ENCODE data around the gene LRIT2. TPM values are rescaled to one million over a fixed set of nuclear protein-coding genes. Genes with fewer than 3 reads are reported as not detected.

Gene LRIT2
- total RNA-seq, 2 donors from 2014 or later, result not detected

GRCh38 chr10:84193846-84194423, 31.4 kb downstream of the LRIT2 start:
- DNase-seq (ENCODE audit: low spot score), result no peak
- TF ChIP-seq, protein P1, sequence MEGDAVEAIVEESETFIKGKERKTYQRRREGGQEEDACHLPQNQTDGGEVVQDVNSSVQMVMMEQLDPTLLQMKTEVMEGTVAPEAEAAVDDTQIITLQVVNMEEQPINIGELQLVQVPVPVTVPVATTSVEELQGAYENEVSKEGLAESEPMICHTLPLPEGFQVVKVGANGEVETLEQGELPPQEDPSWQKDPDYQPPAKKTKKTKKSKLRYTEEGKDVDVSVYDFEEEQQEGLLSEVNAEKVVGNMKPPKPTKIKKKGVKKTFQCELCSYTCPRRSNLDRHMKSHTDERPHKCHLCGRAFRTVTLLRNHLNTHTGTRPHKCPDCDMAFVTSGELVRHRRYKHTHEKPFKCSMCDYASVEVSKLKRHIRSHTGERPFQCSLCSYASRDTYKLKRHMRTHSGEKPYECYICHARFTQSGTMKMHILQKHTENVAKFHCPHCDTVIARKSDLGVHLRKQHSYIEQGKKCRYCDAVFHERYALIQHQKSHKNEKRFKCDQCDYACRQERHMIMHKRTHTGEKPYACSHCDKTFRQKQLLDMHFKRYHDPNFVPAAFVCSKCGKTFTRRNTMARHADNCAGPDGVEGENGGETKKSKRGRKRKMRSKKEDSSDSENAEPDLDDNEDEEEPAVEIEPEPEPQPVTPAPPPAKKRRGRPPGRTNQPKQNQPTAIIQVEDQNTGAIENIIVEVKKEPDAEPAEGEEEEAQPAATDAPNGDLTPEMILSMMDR (IDR thresholded peaks at IDR 0.05), result no peak
- H3K4me3 ChIP-seq, result peak overlapping the region; percentile 13 to 56
- H3K4me1 ChIP-seq, result peaks cover 0 to 16% of the 10 kb centered on the region in 2 donors
- no peaks in the 10 kb centered on the region for H3K27me3 ChIP-seq
- no peak overlapping the region for H3K27ac ChIP-seq
- H3K36me3 ChIP-seq, result no peaks in the 10 kb centered on the region
- no peaks in the 10 kb centered on the region for H3K9me3 ChIP-seq

DNA sequence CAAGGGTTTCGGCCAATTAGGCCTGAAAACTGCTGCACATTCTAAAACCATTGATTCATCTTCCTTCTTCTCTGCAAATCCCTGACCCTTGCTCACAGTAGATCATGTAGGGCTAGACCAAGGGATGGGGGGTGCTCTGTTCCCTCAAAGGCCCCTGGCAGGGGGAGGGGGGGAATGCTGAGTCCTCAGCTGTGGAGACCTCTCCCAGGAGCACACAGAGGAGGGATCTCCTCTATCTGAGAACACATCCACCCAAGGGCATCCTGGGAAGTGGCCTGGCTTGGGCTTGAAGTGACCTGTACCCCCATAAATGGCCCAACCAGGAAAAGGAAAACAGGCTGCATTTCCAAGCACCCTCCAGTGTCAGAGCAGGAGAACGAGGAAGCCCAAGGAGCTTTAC, 32.0 kb downstream of the LRIT2 start:
- no peaks in the 10 kb centered on the region for H3K9me3 ChIP-seq
- TF ChIP-seq, protein P1 (IDR thresholded peaks at IDR 0.05), result no peak
- H3K4me3 ChIP-seq, result no peak overlapping the region
- DNase-seq (ENCODE audit: low spot score), result no peak
- H3K4me1 ChIP-seq, result peaks cover 0 to 16% of the 10 kb centered on the region in 2 donors
- H3K27me3 ChIP-seq, result no peaks in the 10 kb centered on the region
- no peak overlapping the region for H3K27ac ChIP-seq
- no peaks in the 10 kb centered on the region for H3K36me3 ChIP-seq

- TF ChIP-seq, protein P1 (IDR thresholded peaks at IDR 0.05), result no peak
- no peak for DNase-seq (ENCODE audit: low spot score)
- no peak overlapping the region for H3K27ac ChIP-seq
- H3K36me3 ChIP-seq, result no peaks in the 10 kb centered on the region
- H3K4me1 ChIP-seq, result peaks cover 0 to 16% of the 10 kb centered on the region in 2 donors
- no peaks in the 10 kb centered on the region for H3K27me3 ChIP-seq
- no peaks in the 10 kb centered on the region for H3K9me3 ChIP-seq
- no peak overlapping the region for H3K4me3 ChIP-seq
Observed at GRCh38 chr10:84191106-84191505, 34.2 kb downstream of the LRIT2 start.

GRCh38 chr10:84190621-84191020, 34.7 kb downstream of the LRIT2 start:
- Histone ChIP-seq H3K36me3 (no peaks in the 10 kb centered on the region), H3K9me3 (no peaks in the 10 kb centered on the region), H3K27ac (no peak overlapping the region), H3K27me3 (no peaks in the 10 kb centered on the region), H3K4me1 (peaks cover 0 to 16% of the 10 kb centered on the region in 2 donors), H3K4me3 (no peak overlapping the region)
- DNase-seq (ENCODE audit: low spot score), result no peak
- TF ChIP-seq, protein P1 (IDR thresholded peaks at IDR 0.05), result no peak

DNA sequence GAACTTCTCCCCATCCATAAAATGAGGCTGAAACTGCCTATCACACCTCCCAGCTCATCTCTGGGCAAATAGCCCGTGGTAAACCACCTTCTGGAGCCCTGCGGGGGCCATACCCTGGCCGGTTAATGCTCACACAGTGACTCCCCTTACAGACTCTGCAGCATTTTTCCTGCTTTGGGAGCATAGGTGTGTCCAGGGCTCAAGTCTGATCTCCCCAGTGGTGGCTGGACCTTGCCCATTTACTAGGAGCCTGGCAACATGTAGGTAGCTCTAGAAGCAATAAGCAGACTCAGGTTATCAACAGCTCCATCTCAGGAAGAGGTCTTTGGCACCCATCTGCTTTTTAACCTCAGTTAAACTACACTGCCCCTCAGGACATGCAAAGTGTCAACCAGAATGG, 36.5 kb downstream of the LRIT2 start:
- Histone ChIP-seq H3K9me3 (no peaks in the 10 kb centered on the region), H3K27ac (no peak overlapping the region), H3K36me3 (no peaks in the 10 kb centered on the region), H3K4me1 (peaks cover 0 to 1% of the 10 kb centered on the region in 2 donors), H3K27me3 (no peaks in the 10 kb centered on the region), H3K4me3 (no peak overlapping the region)
- TF ChIP-seq, protein P1 (IDR thresholded peaks at IDR 0.05), result no peak
- DNase-seq (ENCODE audit: low spot score), result no peak
